ENCODE measurements around the gene SLC9A3.

SLC9A3 gene

DNA sequence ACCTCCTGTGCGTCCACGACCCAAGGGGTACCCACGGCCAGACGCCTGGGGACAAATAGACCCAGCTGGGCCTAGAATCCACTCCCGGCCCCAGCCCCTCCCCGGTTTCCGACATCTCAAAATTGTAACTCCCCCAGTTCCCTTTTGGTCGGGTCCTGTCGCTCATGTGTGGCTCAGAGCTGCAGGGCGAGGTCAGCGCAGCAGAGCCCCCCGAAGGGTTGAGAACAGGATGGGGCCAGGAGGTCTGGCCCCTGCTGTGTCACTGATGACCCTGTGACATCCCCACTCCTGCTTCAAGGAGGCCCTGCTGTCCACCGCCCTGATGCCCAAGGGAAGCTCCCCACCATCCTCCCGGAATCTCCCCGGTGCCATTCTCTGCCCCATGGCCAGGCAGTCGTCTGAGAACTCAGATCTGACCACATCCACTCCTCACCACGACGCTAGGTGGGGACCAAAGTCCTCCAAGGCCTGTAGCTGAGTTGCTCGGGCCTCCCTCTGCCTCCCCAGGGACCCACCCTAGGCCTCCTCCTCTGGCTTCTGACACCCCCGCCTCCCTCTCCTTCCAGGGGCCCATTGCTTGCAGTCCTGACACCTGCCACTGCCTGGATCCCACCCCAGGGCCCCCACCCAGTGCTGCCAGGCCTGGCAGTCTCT, 3.9 kb downstream of the SLC9A3 start:
- Histone ChIP-seq H3K4me3 (ENCODE audit: low read length) (no peak overlapping the region), H3K27ac (ENCODE audit: low read length) (no peak overlapping the region), H3K27me3 (ENCODE audit: control insufficient read depth, insufficient read depth, low read length) (peaks cover 43% of the 10 kb centered on the region), H3K4me1 (ENCODE audit: control insufficient read depth, low read depth, low read length) (peaks cover 5% of the 10 kb centered on the region), H3K9me3 (ENCODE audit: control insufficient read depth, low read depth, low read length) (no peaks in the 10 kb centered on the region), H3K36me3 (ENCODE audit: control insufficient read depth, low read depth, low read length) (no peaks in the 10 kb centered on the region), H3K9ac (ENCODE audit: low read length) (no peak overlapping the region)

DNA sequence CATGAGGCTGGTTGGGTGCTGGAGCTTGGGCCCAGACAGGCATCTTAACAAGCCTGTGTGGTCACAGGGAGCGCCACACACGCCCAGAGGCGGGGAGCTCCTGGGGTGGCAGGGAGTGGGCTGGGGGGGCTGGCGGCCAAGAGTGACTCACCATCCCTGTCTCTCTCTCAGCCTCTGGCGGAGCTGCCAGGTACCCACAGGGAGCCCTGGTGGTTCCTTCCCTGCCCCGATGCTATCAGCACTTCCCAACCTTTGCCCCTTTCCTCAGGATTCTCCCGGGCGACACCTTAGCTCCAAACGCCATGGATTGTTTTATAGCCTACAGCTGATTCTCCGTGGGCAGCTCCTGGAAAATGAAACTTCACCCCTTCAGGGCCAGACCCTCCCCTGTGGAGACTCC, 5.5 kb downstream of the SLC9A3 start:
- Histone ChIP-seq H3K9me3 (ENCODE audit: control insufficient read depth, low read depth, low read length) (no peaks in the 10 kb centered on the region), H3K9ac (ENCODE audit: low read length) (no peak overlapping the region), H3K4me1 (ENCODE audit: control insufficient read depth, low read depth, low read length) (peaks cover 5% of the 10 kb centered on the region), H3K27me3 (ENCODE audit: control insufficient read depth, insufficient read depth, low read length) (peaks cover 27% of the 10 kb centered on the region), H3K36me3 (ENCODE audit: control insufficient read depth, low read depth, low read length) (no peaks in the 10 kb centered on the region), H3K27ac (ENCODE audit: low read length) (no peak overlapping the region), H3K4me3 (ENCODE audit: low read length) (no peak overlapping the region)

- H3K27me3 ChIP-seq (ENCODE audit: control insufficient read depth, insufficient read depth, low read length) = peaks cover 16% of the 10 kb centered on the region
Measured at GRCh38 chr5:517535-518100, 6.6 kb downstream of the SLC9A3 start.

DNA sequence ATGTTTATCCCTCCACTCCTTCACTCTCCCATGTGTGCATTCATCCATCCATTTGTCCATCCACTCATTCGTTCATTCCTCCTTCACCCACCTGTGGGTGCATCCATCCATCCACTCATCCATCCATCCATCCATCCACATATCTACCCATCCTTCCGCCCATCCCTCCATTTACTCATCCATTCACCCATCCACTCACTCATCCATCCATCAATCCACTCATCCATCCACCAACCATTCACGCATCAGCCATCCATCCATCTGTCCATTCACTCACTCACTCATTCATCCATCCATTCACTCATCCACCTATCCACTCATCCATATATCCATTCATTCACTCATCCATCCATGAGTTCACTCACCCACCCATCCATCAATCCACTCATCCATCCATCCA, 7.3 kb downstream of the SLC9A3 start:
- H3K9me3 ChIP-seq (ENCODE audit: control insufficient read depth, low read depth, low read length) = no peaks in the 10 kb centered on the region
- H3K27me3 ChIP-seq (ENCODE audit: control insufficient read depth, insufficient read depth, low read length) = peaks cover 9% of the 10 kb centered on the region
- no peaks in the 10 kb centered on the region for H3K4me1 ChIP-seq (ENCODE audit: control insufficient read depth, low read depth, low read length)
- no peak overlapping the region for H3K4me3 ChIP-seq (ENCODE audit: low read length)
- H3K9ac ChIP-seq (ENCODE audit: low read length) = no peak overlapping the region
- H3K27ac ChIP-seq (ENCODE audit: low read length) = no peak overlapping the region
- H3K36me3 ChIP-seq (ENCODE audit: control insufficient read depth, low read depth, low read length) = no peaks in the 10 kb centered on the region

More at GRCh38 chr5:517535-518100, 6.6 kb downstream of the SLC9A3 start:
- H3K9ac ChIP-seq (ENCODE audit: low read length) = no peak overlapping the region
- no peaks in the 10 kb centered on the region for H3K4me1 ChIP-seq (ENCODE audit: control insufficient read depth, low read depth, low read length)
- no peak overlapping the region for H3K27ac ChIP-seq (ENCODE audit: low read length)
- no peak overlapping the region for H3K4me3 ChIP-seq (ENCODE audit: low read length)
- no peaks in the 10 kb centered on the region for H3K9me3 ChIP-seq (ENCODE audit: control insufficient read depth, low read depth, low read length)
- H3K36me3 ChIP-seq (ENCODE audit: control insufficient read depth, low read depth, low read length) = no peaks in the 10 kb centered on the region

DNA sequence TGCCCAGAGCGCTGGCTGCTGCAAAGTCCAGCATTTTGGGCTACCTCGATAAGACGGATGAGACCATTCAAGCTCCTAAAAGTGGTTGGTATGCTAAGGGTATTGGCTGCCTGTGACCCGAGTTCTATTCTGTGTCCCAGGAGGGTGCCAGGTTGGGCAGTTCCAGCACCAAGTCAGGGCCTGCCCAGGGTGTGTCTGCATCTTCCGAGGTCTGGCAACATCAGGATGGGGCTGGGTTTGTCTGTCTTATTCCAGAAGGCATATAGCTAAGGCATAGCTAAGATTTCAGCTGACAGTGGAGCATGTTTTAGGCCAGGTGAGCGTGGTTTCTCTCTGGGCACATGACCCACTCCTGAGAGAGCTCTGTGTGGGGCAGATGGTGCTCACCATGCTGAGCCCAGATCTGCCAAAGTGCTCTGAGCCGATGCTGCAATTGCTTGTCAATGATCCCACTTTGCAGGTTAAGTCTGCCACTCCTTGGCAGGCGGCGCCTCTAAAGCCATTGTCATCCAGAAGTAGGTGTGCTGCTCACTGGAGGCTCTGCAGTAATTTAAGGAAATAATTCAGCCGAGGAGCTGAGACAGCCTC, 7.8 kb downstream of the SLC9A3 start:
- H3K9me3 ChIP-seq (ENCODE audit: control insufficient read depth, low read depth, low read length) = no peaks in the 10 kb centered on the region
- no peak overlapping the region for H3K4me3 ChIP-seq (ENCODE audit: low read length)
- peaks cover 4% of the 10 kb centered on the region for H3K27me3 ChIP-seq (ENCODE audit: control insufficient read depth, insufficient read depth, low read length)
- H3K9ac ChIP-seq (ENCODE audit: low read length) = no peak overlapping the region
- H3K4me1 ChIP-seq (ENCODE audit: control insufficient read depth, low read depth, low read length) = no peaks in the 10 kb centered on the region
- H3K27ac ChIP-seq (ENCODE audit: low read length) = no peak overlapping the region
- no peaks in the 10 kb centered on the region for H3K36me3 ChIP-seq (ENCODE audit: control insufficient read depth, low read depth, low read length)

GRCh38 chr5:515273-515836, 8.9 kb downstream of the SLC9A3 start:
- Histone ChIP-seq H3K9me3 (ENCODE audit: control insufficient read depth, low read depth, low read length) (no peaks in the 10 kb centered on the region), H3K27me3 (ENCODE audit: control insufficient read depth, insufficient read depth, low read length) (no peaks in the 10 kb centered on the region), H3K36me3 (ENCODE audit: control insufficient read depth, low read depth, low read length) (no peaks in the 10 kb centered on the region), H3K9ac (ENCODE audit: low read length) (no peak overlapping the region), H3K4me1 (ENCODE audit: control insufficient read depth, low read depth, low read length) (no peaks in the 10 kb centered on the region), H3K4me3 (ENCODE audit: low read length) (no peak overlapping the region), H3K27ac (ENCODE audit: low read length) (no peak overlapping the region)

- H3K27me3 ChIP-seq (ENCODE audit: control insufficient read depth, insufficient read depth, low read length) = no peaks in the 10 kb centered on the region
- no peak overlapping the region for H3K4me3 ChIP-seq (ENCODE audit: low read length)
- no peaks in the 10 kb centered on the region for H3K4me1 ChIP-seq (ENCODE audit: control insufficient read depth, low read depth, low read length)
- no peak overlapping the region for H3K9ac ChIP-seq (ENCODE audit: low read length)
- H3K9me3 ChIP-seq (ENCODE audit: control insufficient read depth, low read depth, low read length) = no peaks in the 10 kb centered on the region
- H3K36me3 ChIP-seq (ENCODE audit: control insufficient read depth, low read depth, low read length) = no peaks in the 10 kb centered on the region
- H3K27ac ChIP-seq (ENCODE audit: low read length) = no peak overlapping the region
Measured at GRCh38 chr5:514673-515072, 9.6 kb downstream of the SLC9A3 start.

DNA sequence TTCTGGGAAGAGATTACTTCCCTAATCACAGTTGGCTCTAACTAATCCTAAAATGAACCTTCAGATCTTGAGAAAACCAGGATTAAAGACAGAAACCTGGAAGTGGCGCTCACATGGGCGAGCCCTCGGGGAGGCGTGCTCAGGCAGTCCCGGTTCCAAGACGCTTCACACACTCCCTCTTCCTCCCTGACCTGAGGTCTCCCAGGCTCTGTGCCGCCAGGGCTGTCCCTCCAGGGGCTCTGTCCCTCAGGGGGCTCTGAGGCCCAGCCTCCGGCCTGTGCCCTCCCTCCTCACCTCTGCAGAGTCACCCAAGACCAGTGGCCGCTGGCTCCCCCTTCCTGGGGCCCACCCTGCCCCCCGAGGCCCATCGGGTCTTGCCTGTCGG, 10.2 kb downstream of the SLC9A3 start:
- Histone ChIP-seq H3K4me3 (ENCODE audit: low read length) (no peak overlapping the region), H3K9ac (ENCODE audit: low read length) (no peak overlapping the region)

GRCh38 chr5:513216-514100, 10.8 kb downstream of the SLC9A3 start:
- no peak overlapping the region for H3K27ac ChIP-seq (ENCODE audit: low read length)
- no peaks in the 10 kb centered on the region for H3K9me3 ChIP-seq (ENCODE audit: control insufficient read depth, low read depth, low read length)
- no peaks in the 10 kb centered on the region for H3K27me3 ChIP-seq (ENCODE audit: control insufficient read depth, insufficient read depth, low read length)
- H3K36me3 ChIP-seq (ENCODE audit: control insufficient read depth, low read depth, low read length) = no peaks in the 10 kb centered on the region
- H3K4me3 ChIP-seq (ENCODE audit: low read length) = no peak overlapping the region
- no peak overlapping the region for H3K9ac ChIP-seq (ENCODE audit: low read length)
- H3K4me1 ChIP-seq (ENCODE audit: control insufficient read depth, low read depth, low read length) = no peaks in the 10 kb centered on the region

More for the DNA sequence above, 10.2 kb downstream of the SLC9A3 start:
- Histone ChIP-seq H3K36me3 (ENCODE audit: control insufficient read depth, low read depth, low read length) (no peaks in the 10 kb centered on the region), H3K27me3 (ENCODE audit: control insufficient read depth, insufficient read depth, low read length) (no peaks in the 10 kb centered on the region), H3K4me1 (ENCODE audit: control insufficient read depth, low read depth, low read length) (no peaks in the 10 kb centered on the region), H3K9me3 (ENCODE audit: control insufficient read depth, low read depth, low read length) (no peaks in the 10 kb centered on the region), H3K27ac (ENCODE audit: low read length) (no peak overlapping the region)

DNA sequence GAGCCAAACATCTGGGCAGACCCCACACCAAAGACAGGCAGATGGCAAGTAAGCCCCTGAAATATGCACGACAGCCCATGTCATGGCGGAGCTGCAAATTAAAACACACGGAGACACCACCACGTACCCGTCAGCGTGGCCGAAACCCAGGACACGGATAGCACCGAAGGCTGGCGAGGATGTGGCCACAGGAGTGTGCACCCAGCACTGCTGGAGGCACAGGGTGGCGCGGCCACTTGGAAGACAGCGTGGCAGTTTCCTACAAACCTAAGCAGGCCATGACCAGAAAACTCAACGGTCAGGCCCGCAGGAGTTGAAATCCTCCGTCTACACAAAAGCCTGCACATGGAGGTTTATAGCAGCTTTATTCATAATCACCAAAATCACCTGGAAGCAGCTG, 12.8 kb downstream of the SLC9A3 start:
- Histone ChIP-seq H3K9ac (ENCODE audit: low read length) (no peak overlapping the region), H3K27ac (ENCODE audit: low read length) (no peak overlapping the region), H3K4me1 (ENCODE audit: control insufficient read depth, low read depth, low read length) (no peaks in the 10 kb centered on the region), H3K27me3 (ENCODE audit: control insufficient read depth, insufficient read depth, low read length) (peaks cover 4% of the 10 kb centered on the region), H3K4me3 (ENCODE audit: low read length) (no peak overlapping the region), H3K9me3 (ENCODE audit: control insufficient read depth, low read depth, low read length) (no peaks in the 10 kb centered on the region), H3K36me3 (ENCODE audit: control insufficient read depth, low read depth, low read length) (no peaks in the 10 kb centered on the region)

GRCh38 chr5:510521-510920, 13.7 kb downstream of the SLC9A3 start:
- H3K9me3 ChIP-seq (ENCODE audit: control insufficient read depth, low read depth, low read length) = no peaks in the 10 kb centered on the region
- H3K36me3 ChIP-seq (ENCODE audit: control insufficient read depth, low read depth, low read length) = no peaks in the 10 kb centered on the region
- H3K27me3 ChIP-seq (ENCODE audit: control insufficient read depth, insufficient read depth, low read length) = peaks cover 11% of the 10 kb centered on the region
- no peaks in the 10 kb centered on the region for H3K4me1 ChIP-seq (ENCODE audit: control insufficient read depth, low read depth, low read length)
- no peak overlapping the region for H3K4me3 ChIP-seq (ENCODE audit: low read length)
- H3K27ac ChIP-seq (ENCODE audit: low read length) = no peak overlapping the region
- H3K9ac ChIP-seq (ENCODE audit: low read length) = no peak overlapping the region
